NCI-H187 treated with DMSO at 0.1 percent for 48 hours (cell line): ENCODE results near the gene MYORG.

Experiments used
- DNase-seq: peaks from one replicate; lab custom pipeline; 2025; lab: John Stamatoyannopoulos, UW

The MYORG gene

GRCh38 chr9:34332076-34332964, 44.4 kb downstream of the MYORG start:
- no peak for DNase-seq

- DNase-seq, result no peak
Measured at GRCh38 chr9:34331196-34331595, 45.5 kb downstream of the MYORG start.

GRCh38 chr9:34328987-34329832, 47.5 kb downstream of the MYORG start, which contains the start of the genes KIF24 and NUDT2:
KIF24 (minus strand) TSS chr9:34329268; CDS start chr9:34311346, 17,922 bp downstream.
NUDT2 (plus strand) TSS chr9:34329569; CDS start chr9:34339040, 9,471 bp downstream.
- peak; percentile 97 for DNase-seq

- no peak for DNase-seq
Measured at GRCh38 chr9:34328500-34328986, 48.2 kb downstream of the MYORG start.

- DNase-seq, result no peak
Measured at GRCh38 chr9:34326690-34327089, 50.0 kb downstream of the MYORG start.

GRCh38 chr9:34322899-34323591, 53.7 kb downstream of the MYORG start:
- DNase-seq, result no peak

- no peak for DNase-seq
Measured at GRCh38 chr9:34321451-34321850, 55.2 kb downstream of the MYORG start.

GRCh38 chr9:34318163-34318790, 58.4 kb downstream of the MYORG start:
- DNase-seq, result no peak

GRCh38 chr9:34317436-34317835, 59.3 kb downstream of the MYORG start:
- no peak for DNase-seq
